Glomerular visceral epithelial cell (primary cell): ENCODE data around the gene CD68.

ENCODE experiments used
- DNase-seq: peaks from one replicate; pipeline ENCODE4 v3.0.0-alpha.2; 2016; ENCODE audit errors: extremely low spot score

The CD68 gene

GRCh38 chr17:7579001-7579833 is at the start of gene CD68:
TSS of gene CD68 (plus strand) at chr17:7579638. CDS start at chr17:7579678, 40 bp downstream.
- DNase-seq, result peak; percentile 90

GRCh38 chr17:7530023-7530900 is 49.2 kb upstream of the CD68 start:
- DNase-seq, result no peak

GRCh38 chr17:7538050-7538449 is 41.4 kb upstream of the CD68 start:
- no peak for DNase-seq

- peak; percentile 58 for DNase-seq
Observed at GRCh38 chr17:7538891-7539545, 40.4 kb upstream of the CD68 start.

GRCh38 chr17:7541074-7541621 is 38.3 kb upstream of the CD68 start:
- no peak for DNase-seq

- DNase-seq, result no peak
Observed at GRCh38 chr17:7544911-7545310, 34.5 kb upstream of the CD68 start.

GRCh38 chr17:7548585-7549400 is 30.6 kb upstream of the CD68 start, which contains the start of gene TNFSF12:
TSS of gene TNFSF12 (plus strand) at chr17:7549058. CDS start at chr17:7549154, 96 bp downstream.
- DNase-seq, result peak; percentile 28

GRCh38 chr17:7549401-7550055 is 29.9 kb upstream of the CD68 start:
- DNase-seq, result no peak

- DNase-seq, result no peak
Observed at GRCh38 chr17:7550344-7550743, 29.1 kb upstream of the CD68 start.

- DNase-seq, result no peak
Observed at GRCh38 chr17:7551396-7551795, 28.0 kb upstream of the CD68 start.

GRCh38 chr17:7552621-7553051 is 26.8 kb upstream of the CD68 start:
- DNase-seq, result no peak

GRCh38 chr17:7553356-7553755 is 26.1 kb upstream of the CD68 start:
- DNase-seq, result no peak

GRCh38 chr17:7555320-7555948 is 24.0 kb upstream of the CD68 start:
- no peak for DNase-seq

GRCh38 chr17:7556627-7557026 is 22.8 kb upstream of the CD68 start:
- DNase-seq, result no peak

GRCh38 chr17:7557147-7557764 is 22.2 kb upstream of the CD68 start:
- DNase-seq, result no peak

- peak; percentile 87 for DNase-seq
Observed at GRCh38 chr17:7557775-7558543, 21.5 kb upstream of the CD68 start.

- DNase-seq, result no peak
Observed at GRCh38 chr17:7558544-7559319, 20.7 kb upstream of the CD68 start, which contains the start of gene TNFSF13. TSS of gene TNFSF13 (plus strand) at chr17:7558750. CDS start at chr17:7559040, 290 bp downstream.
